GM21576 (cell line): ENCODE data around the gene HOXC6.

ENCODE experiments used
- ATAC-seq: cut with Tn5 transposase; IDR thresholded peaks from one replicate; pipeline ENCODE4 v1.9.1; 2021; ENCODE audit warnings: mild to moderate bottlenecking, moderate library complexity; ENCODE audit not compliant: unreplicated experiment

Gene HOXC6

DNA sequence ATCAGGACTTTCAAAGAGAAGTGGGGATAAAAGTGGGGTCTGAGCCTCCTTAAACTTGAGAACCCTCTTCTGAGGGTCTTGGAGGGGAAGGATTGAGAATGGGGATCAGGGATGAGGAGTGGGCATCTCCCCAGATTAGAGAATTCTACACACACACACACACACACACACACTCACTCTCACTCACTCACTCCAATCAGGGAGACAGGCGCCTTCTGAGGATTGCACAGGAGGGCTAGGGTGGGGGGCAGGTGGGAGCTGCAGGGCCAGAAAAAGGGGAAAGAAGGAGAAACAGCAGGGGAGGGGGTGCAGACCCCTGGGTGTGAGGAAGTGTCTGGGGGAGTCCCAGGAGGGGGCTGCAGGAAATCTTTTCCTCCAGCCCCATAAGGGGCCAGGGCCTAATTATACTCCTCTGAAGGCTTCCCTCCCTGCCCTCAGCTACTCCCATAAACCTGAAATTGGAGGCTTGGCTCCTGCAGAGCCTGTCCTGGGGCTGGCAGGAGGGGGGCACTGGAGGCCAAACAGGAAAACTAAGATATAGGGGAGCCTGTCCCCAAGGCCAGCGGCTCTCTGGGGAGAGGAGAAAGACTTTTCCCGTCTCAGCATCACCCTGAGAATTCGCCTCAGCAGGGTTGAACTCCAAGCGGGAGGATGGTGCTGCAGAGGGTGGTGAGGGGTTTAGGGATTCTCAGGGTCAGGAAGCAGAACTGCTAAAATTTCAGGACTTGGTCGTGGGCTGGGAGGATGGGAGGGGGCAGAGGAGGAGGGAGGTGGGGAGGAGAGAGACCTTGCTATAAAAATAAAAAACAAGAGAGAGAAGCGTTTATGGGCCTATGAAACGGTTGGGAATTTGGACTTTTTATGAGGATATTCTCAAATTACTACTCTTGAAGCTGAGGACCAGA is 26.7 kb upstream of the HOXC6 start:
- no peak for ATAC-seq

DNA sequence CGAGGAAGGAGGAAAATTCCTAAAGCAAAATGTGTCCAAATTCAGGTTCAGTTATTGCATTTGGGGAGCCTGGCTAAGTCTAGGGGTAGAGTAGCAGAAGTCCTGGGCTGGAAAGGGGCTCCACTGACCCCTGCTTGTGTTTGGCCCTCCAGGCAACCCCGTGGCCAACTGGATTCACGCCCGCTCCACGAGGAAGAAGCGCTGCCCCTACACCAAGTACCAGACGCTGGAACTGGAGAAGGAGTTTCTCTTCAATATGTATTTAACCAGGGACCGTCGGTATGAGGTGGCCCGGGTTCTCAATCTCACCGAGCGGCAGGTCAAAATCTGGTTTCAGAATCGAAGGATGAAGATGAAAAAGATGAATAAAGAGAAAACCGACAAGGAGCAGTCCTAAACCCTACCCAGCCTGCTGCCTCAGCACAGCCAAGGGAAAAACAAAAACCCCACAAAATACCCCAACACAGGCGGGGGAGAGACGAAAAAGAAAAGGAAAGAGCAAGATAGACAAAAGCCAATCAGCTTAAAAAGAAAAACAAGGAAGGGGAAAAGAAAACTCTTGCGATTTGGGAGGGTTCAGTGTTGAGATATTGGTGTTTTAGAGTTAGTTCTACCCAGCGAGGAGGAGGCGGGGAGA is 25.8 kb upstream of the HOXC6 start:
- ATAC-seq, result no peak

DNA sequence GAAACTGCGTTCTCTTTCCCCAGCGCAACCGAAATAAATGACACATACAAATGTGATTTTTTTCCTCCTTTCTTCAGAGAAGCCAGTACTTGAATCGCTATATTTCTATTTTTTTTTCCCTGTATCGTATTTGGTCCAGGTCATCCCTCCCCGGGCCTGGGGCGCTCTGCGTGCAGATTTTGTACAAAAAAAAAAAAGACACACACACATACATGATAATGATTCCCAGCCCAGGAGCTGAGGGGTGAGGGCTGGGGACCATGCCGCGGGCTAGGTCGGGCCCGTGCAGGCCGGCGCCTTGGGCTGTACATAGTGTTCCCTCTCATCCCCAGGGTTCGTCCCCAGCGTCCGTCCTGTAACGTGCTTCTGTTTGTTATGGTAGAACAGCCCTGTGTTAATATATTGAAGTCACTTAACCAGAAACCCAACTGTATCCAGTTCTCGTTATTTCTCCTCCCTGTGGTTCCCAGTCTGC is 25.3 kb upstream of the HOXC6 start:
- ATAC-seq, result no peak

DNA sequence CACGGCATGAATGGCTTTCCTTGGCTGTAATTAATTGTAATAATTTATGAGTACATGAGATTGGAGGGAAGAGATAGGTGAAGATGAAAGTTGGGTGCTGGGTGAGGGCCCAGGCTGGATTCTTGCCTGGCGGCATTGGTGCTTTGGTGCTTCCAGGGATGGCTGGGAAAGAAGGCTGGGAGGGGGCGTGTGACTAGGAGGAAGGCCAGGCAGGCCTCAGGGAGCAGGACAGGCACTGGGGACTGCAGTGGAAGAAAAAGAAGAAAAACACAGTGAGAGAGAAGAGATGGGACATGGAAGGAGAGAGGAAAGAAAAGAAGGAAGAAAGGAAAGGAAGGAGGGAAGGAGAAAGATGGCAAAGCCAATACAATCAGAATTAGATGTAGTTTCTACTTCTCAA is 24.6 kb upstream of the HOXC6 start:
- ATAC-seq, result no peak

DNA sequence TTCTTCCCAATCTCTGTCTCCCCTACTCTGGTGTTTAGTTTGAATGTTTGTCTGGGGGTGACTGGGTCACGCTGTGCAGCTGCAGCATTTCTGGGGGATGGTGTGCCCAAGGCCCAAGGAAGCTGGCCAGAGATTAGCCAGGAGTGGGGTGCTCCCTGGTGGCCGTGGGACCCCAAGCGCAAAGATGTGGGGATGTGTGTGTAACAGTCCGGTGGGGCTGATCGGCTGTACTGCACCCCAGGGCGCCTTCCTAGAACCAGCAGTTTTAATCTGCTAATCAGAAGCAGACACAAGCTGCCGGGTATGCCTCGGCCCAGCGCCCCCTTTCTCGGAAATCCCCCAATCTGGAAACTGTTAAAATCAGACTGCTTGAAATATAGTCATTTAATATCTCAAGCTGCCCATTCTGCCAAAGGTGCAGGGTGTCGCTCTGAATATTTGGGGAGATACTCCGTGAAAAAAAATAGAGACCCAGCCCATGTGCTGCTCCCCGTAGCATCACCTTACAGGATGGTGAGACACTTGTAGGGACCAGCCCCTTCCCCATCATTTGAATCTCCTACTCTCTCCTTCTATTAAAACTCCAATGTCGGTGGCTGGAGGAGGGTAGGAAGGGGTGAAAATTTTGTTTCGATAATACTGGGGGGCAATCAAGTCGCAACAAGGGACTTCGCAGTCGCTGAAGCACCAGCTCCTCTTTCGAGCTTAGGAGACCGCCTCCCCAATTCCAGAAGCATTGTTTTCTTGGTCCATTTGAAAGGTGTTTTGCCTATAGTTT is 24.0 kb upstream of the HOXC6 start:
- no peak for ATAC-seq

DNA sequence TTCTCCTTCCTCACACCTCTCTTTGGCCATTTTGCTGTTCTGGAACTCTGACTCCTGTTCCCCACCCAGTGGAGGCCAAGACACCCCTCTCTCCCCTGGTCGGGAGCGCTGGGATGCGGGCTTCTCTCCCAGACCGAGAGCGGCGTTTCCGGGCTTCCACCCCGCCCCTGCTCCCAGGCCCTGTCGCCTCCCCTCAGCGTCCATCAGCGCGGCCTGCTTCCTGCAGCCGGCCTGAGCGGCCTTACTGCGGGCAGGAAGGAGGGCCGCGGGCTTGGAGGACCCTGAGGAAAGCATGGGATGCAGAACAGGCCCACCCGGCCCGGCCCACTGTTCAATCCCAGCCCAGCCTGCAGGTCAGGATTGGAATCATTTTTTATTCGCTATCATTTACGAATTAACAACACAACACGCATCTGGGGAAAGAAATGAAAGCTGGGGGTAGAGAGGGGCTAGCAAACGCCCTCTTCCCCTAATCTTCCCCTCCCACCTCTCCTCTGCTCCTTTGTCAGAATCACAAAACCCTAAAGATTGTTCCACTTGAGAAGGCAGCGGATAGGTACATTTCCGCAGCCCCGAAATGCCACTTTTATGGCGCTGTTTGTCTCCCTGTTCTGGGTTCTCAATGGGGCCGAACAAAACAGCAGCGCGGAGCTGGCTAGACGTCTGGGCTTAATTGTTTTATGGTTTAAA is 23.3 kb upstream of the HOXC6 start:
- no peak for ATAC-seq

DNA sequence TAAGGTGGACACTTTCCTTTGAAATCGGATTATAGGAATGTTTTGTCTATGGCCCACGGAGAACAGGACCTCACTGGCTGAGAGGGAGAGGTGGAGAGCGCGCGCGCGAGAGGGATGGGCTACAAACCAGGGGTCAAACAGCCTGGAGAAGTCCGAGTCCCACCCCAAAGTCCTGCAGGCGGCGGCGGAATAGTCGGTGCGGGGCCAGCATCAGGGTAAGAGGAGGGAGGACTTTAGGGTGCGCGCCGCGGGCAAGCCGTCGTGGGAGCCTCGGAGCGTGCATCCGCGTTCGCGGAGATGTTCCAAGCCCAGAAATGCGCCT is 22.7 kb upstream of the HOXC6 start:
- ATAC-seq, result no peak

DNA sequence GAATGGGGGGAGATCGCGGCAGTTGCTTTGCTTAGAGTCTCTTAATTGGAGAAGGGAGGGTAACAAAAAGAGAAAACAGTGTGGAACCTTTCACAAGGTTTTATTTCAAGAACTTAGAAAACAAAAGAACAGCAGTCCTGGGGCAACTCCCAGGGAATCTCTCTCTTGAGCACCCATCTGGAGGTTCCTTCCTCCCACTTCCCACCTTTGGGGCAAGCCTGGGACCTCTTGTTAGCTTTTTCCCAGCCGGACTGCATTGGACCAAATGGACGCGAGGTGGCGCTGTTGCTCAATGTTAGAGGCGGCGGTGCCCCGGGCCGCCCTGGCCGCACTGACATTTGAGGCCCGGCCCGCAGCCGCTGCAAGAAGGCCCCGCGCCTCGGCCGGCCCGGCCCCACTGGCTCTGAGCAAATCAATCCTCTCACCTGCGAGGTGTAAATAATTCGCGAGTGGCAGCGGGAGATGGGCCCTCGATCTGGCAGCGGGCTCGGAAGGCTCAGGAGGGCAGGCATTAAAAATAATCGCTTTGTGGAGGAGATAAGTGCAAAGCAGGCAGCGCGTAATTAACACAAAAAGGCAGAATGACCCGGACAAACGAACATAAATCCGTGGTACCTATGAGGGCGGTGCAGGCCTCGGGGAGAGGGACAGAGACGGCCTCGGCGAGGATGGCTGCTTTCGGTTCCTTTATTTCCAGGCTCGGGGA is 22.2 kb upstream of the HOXC6 start:
- ATAC-seq, result peak; percentile 69

DNA sequence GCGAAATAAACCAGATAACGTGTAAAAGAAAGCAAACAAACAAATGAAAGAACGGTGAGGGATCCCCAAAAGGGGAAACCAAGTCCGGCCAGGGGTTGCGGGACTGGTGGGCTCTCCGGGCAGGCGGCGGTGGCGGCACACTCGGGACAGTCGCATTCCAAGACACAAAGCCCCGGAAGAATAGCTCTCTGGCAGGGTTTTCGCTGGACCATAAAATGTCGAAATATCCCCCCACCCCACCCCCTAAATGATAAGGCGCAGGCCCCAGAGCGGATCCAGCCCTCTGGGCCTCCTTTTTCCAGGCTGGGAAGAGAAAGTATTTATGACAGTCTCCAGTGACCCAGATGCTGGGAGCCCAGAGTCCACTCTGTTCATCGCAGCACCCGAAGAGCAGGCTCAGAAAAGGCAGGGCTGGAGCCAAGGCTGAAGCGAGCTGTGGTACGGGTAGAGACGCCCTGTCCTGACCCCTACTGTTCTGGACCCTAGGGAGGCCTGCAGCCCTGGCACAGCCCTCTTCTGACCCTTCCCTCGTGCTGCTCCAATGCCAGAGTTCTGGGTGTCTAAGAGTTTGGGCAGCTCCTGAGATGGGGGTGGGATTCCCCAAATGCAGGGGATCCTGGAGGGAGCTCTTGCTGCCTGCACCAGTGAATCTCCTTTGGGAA is 21.6 kb upstream of the HOXC6 start:
- ATAC-seq, result no peak

DNA sequence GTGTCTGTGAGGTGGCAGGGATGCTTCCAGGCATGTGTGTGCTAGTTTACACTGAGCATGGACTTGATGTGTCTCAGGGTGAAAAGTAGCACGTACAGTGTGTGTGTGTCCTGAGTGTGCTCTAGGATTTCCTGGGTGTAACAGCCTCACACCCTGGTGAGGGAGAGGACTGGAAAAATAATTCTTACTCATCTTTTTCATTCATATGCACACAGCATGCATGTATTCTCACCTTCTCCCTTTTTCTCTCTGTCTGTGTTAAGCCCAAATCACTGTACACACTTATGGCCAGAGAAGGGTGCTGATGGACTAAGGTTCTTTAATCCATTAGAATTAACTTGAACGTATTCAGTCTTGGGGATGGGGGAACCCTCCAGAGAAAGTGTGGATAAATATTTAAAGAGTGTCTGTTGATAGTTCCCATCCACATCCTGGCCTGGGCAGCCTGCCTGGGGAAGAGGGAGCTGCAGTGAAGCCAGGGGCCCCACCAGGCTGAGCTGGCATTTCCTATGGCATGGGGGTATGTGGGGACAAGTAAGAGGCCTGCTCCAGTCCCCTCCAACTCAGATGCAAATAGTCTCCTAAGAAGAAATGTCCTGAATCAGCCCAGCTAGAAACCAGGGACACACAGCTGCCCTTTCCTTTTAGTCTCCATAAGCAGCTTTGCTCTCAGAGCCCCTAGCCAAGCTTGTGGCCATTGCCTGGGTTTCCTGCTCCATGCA is 20.5 kb upstream of the HOXC6 start:
- no peak for ATAC-seq

DNA sequence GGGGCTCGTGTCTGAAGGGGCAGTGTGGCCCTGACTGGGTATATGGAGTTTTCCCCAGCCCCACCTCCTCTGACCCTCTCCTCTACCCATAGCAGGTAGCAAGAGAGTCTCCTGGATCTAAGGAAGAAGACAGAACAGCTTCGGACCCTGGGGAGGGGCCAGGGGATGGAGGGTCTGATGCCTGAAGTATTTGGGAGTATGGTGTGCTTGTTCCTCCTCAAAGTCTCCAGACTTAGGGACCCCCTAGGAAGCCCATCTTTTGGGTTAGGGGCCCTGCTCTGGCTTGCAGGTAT is 20.0 kb upstream of the HOXC6 start:
- no peak for ATAC-seq

DNA sequence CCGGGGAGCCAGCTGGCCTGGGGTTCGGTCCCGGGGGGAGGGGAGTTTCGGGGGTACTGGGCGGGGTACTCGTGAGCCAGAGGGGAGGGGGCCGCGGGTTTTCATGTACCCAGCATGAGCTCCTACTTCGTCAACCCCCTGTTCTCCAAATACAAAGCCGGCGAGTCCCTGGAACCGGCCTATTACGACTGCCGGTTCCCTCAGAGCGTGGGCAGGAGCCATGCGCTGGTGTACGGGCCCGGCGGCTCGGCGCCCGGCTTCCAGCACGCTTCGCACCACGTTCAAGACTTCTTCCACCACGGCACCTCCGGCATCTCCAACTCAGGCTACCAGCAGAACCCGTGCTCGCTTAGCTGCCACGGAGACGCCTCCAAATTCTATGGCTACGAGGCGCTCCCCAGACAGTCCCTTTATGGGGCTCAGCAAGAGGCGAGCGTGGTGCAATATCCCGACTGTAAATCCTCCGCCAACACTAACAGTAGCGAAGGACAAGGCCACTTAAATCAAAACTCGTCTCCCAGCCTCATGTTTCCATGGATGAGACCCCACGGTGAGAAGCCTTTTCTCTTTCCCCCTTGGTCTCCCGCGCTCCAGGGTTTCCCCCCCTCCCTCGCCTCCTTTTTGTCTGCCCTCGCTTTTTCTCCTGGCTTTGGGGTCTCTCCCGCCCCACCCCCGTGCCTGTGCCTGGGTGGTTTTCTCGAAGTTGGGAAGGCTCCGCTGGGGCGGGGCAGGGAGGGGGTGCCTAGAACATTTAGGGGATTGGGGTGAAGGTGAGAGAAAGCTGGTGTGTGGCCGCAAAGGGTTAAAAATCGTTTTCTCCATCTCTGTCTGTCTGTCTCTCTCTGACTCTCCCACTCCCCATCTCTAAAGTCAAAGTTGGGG is 18.8 kb upstream of the HOXC6 start:
- ATAC-seq, result no peak

DNA sequence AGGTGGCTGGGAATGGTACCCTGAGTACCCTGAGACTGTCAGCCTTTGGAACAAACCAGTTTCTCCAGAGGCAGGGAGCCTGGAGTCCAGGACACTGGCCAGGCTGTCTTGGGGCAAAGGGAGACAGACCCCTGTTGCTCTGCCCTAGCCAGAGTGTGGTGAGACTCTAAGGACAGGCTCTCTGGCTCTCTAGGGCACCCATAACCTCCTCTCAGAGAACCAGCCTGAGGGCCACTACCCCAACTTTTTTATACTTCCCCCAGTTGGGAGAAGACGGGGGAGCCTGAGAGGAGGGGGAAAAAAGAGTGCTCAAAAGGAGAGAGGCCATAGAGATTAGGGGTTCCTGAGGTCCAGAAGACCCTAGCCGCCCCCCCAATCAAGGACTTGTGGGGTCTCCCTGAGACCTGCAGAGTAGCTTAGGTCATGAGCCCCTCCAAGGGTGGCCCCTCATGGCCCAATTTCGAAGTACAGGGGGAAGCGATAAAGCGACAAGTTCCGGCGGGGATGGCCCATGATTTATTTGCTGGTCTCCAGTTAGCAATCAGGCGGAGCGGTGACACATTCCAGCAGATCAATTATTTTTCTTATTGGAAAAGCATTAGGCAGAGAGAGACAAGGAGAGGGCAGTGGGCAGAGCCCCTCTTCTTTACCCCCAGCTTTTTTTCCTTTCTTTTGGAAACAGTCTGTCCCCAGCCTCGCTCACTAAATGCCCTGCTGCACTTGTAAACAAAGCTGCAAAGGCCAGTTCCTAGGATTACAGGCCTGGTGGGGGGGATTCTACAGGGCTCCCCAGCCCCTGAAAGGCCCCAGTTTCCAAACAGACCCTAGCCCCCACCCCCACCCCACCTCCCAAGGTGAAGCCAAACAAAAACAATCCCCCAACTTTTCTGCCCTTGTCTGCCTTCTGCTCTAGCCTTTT is 17.9 kb upstream of the HOXC6 start:
- ATAC-seq, result no peak

DNA sequence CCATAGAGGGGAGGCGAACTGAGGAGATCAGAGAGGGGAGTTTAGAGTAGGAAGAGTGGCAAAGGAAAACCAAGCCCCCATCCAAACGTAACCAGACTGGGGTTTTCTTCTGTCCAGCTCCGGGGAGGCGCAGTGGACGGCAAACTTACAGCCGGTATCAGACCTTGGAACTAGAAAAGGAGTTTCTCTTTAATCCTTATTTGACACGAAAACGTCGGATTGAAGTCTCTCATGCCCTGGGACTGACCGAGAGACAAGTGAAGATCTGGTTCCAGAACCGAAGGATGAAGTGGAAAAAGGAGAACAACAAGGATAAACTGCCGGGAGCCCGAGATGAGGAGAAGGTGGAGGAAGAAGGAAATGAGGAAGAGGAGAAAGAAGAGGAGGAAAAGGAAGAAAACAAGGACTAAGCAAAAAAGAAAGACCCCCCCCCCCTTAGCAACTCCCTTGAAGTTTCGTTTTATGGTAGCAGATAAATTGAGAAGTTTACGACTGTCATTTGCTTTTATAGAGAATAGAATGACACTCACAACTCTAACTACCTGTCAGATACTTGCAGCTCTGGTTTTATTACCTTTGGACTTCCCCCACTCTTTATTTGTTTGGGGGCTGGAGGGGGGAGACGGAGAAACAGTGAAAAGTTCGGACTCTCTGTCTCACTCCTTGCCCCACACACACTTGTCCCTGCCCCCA is 17.1 kb upstream of the HOXC6 start:
- no peak for ATAC-seq

DNA sequence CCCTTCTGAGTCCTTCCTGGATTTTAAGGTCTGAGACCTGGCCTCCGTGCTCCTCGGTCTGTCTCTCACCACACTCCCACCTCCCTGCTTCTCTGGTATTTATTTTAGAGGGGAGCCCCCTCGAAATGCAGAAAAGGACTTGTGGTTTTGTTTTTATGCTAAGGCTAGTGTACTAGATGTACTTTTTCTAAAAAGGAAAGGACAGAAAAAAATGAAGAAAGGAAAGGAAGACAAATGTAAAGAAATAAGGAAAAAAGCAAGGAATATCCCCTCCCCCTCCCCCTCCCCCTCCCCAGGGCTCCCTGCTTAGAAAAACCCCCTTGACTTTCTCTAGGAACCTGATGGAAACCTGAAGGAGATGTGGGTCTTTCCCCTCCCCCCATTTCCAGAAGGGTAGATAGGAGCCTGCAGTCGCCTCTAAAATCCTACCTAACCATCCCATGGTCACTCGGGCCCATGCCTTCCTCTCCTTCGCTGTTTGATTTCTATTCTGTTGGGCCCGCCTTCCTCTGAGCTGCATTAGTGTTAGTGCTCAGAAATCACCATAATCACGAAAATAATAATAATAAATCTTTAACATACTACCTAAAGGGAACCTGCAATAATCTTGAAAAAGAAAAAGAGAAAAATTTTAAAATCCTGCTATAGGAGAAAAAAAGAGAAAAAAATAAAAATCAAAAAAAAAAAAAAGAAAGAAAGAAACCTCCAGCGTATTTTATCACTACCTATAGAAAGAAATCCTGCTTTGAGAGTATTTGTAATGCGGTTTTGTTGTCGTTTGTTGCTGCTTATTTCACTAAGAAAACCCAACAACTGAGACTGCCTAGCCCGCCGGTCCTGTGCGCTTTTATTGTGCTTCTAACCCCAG is 16.3 kb upstream of the HOXC6 start:
- ATAC-seq, result no peak
